ENCODE data around the gene SLC5A10. TPM values are rescaled to one million over a fixed set of nuclear protein-coding genes. Genes with fewer than 3 reads are reported as not detected.
"Not testable (repeated sequence)": the region's sequence is repeated elsewhere in the genome, so short reads cannot be mapped to it uniquely, and the experiment has no call there.

The SLC5A10 gene
- total RNA-seq, 1 experiment from 2014 or later = not detected

- no peak for DNase-seq (ENCODE audit: low spot score)
These were observed 4.1 kb upstream of the SLC5A10 start for GRCh38 chr17:18947866-18948265.

- DNase-seq (ENCODE audit: low spot score) = no peak
These were observed 3.4 kb upstream of the SLC5A10 start for GRCh38 chr17:18948476-18949006.

- no peak for DNase-seq (ENCODE audit: low spot score)
These were observed 2.4 kb upstream of the SLC5A10 start for GRCh38 chr17:18949566-18949965.

- no peak for DNase-seq (ENCODE audit: low spot score)
These were observed 1.6 kb upstream of the SLC5A10 start for GRCh38 chr17:18950346-18950745.

GRCh38 chr17:18950944-18951905, 740 bp upstream of the SLC5A10 start:
- no peak for DNase-seq (ENCODE audit: low spot score)

GRCh38 chr17:18953231-18953728, 1.3 kb downstream of the SLC5A10 start:
- DNase-seq (ENCODE audit: low spot score) = no peak

GRCh38 chr17:18954321-18954720, 2.4 kb downstream of the SLC5A10 start:
- DNase-seq (ENCODE audit: low spot score) = no peak

GRCh38 chr17:18955009-18955408, 3.0 kb downstream of the SLC5A10 start:
- no peak for DNase-seq (ENCODE audit: low spot score)

GRCh38 chr17:18956021-18956420, 4.1 kb downstream of the SLC5A10 start:
- DNase-seq (ENCODE audit: low spot score) = not testable (repeated sequence)

GRCh38 chr17:18956581-18956980, 4.6 kb downstream of the SLC5A10 start:
- no peak for DNase-seq (ENCODE audit: low spot score)

- DNase-seq (ENCODE audit: low spot score) = no peak
These were observed 5.9 kb downstream of the SLC5A10 start for GRCh38 chr17:18957831-18958230.

- DNase-seq (ENCODE audit: low spot score) = no peak
These were observed 6.6 kb downstream of the SLC5A10 start for GRCh38 chr17:18958611-18959010.

GRCh38 chr17:18959071-18959844, 7.3 kb downstream of the SLC5A10 start:
- DNase-seq (ENCODE audit: low spot score) = no peak

GRCh38 chr17:18959845-18960240, 7.9 kb downstream of the SLC5A10 start:
- no peak for DNase-seq (ENCODE audit: low spot score)

- DNase-seq (ENCODE audit: low spot score) = no peak
These were observed 8.3 kb downstream of the SLC5A10 start for GRCh38 chr17:18960241-18960665.

- peak; percentile 70 for DNase-seq (ENCODE audit: low spot score)
These were observed 9.0 kb downstream of the SLC5A10 start for GRCh38 chr17:18960803-18961511.

- DNase-seq (ENCODE audit: low spot score) = no peak
These were observed 9.9 kb downstream of the SLC5A10 start for GRCh38 chr17:18961634-18962493.

GRCh38 chr17:18962494-18962815, 10.5 kb downstream of the SLC5A10 start:
- no peak for DNase-seq (ENCODE audit: low spot score)

- DNase-seq (ENCODE audit: low spot score) = no peak
These were observed 11.4 kb downstream of the SLC5A10 start for GRCh38 chr17:18963126-18964017.

GRCh38 chr17:18964018-18964351, 12.0 kb downstream of the SLC5A10 start:
- no peak for DNase-seq (ENCODE audit: low spot score)
